NCI-H2107 (cell line): ENCODE data around the gene ELOB.

Experiments
- DNase-seq: peaks from one replicate; lab custom pipeline; 2025; lab: John Stamatoyannopoulos, UW

Gene ELOB

GRCh38 chr16:2768403-2769089 lies 8.5 kb downstream of the ELOB start:
- DNase-seq, result no peak

- DNase-seq, result no peak
These were observed 9.2 kb downstream of the ELOB start for GRCh38 chr16:2767891-2768290.

GRCh38 chr16:2767140-2767731 lies 9.8 kb downstream of the ELOB start:
- DNase-seq, result no peak

GRCh38 chr16:2766430-2767139 lies 10.5 kb downstream of the ELOB start:
- DNase-seq, result no peak

GRCh38 chr16:2765462-2766404 lies 11.3 kb downstream of the ELOB start:
- DNase-seq, result no peak

- DNase-seq, result no peak
These were observed 12.4 kb downstream of the ELOB start for GRCh38 chr16:2764718-2765117.

- no peak for DNase-seq
These were observed 13.9 kb downstream of the ELOB start for GRCh38 chr16:2763173-2763572.

- no peak for DNase-seq
These were observed 14.4 kb downstream of the ELOB start for GRCh38 chr16:2762711-2763110.

GRCh38 chr16:2761886-2762583 lies 15.0 kb downstream of the ELOB start:
- no peak for DNase-seq

GRCh38 chr16:2761472-2761871 lies 15.6 kb downstream of the ELOB start:
- no peak for DNase-seq

GRCh38 chr16:2757344-2757743 lies 19.7 kb downstream of the ELOB start:
- DNase-seq, result no peak

GRCh38 chr16:2756288-2757015 lies 20.6 kb downstream of the ELOB start:
- no peak for DNase-seq

- DNase-seq, result no peak
These were observed 21.9 kb downstream of the ELOB start for GRCh38 chr16:2755158-2755557.

- no peak for DNase-seq
These were observed 23.4 kb downstream of the ELOB start for GRCh38 chr16:2753733-2754020.

- peak; percentile 47 for DNase-seq
These were observed 24.0 kb downstream of the ELOB start for GRCh38 chr16:2752850-2753732.

GRCh38 chr16:2752035-2752849 lies 24.8 kb downstream of the ELOB start, which contains the start of gene SRRM2:
Gene SRRM2 (plus strand): TSS chr16:2752638. CDS start chr16:2756365, 3,727 bp downstream.
- peak; percentile 78 for DNase-seq

GRCh38 chr16:2751577-2752034 lies 25.5 kb downstream of the ELOB start:
- no peak for DNase-seq

- DNase-seq, result no peak
These were observed 27.1 kb downstream of the ELOB start for GRCh38 chr16:2749936-2750335.

GRCh38 chr16:2749476-2749875 lies 27.6 kb downstream of the ELOB start:
- no peak for DNase-seq
